Transverse colon (tissue), 4 donors: ENCODE measurements around the gene SPEN.

Experiments used
- EP300 ChIP-seq: sonication (generic); formaldehyde crosslinking; IDR thresholded peaks from one replicate; pipeline ENCODE4 v1.6.1; 2017; ENCODE audit warnings: antibody characterized with exemption, low read depth
- POLR2A ChIP-seq: fragments of 450-650 bp; IDR thresholded peaks from one replicate; pipeline ENCODE4 v1.6.1; 2016; ENCODE audit warnings: antibody characterized with exemption, mild to moderate bottlenecking, moderate library complexity
- POLR2AphosphoS5 ChIP-seq, 3 donors: sonication (generic); formaldehyde crosslinking; IDR thresholded peaks; one replicate each; pipeline ENCODE4 v1.6.1; 2016; ENCODE audit warnings: antibody characterized with exemption in 3 of 3
- TF ChIP-seq, protein P1 (sequence below), 5 experiments: fragments of 200-600 bp in 3 of 5; fragments of 450-650 bp in 2 of 5; sonication (generic) in 3 of 5; IDR thresholded peaks; 1 replicate in 2 of 5; 2 replicates in 3 of 5; pipeline ENCODE4 v1.5.1; 2016 to 2017; ENCODE audit warnings: antibody characterized with exemption in 5 of 5, inconsistent platforms in 3 of 5, mild to moderate bottlenecking in 2 of 5, moderate library complexity in 1 of 5

DNA sequence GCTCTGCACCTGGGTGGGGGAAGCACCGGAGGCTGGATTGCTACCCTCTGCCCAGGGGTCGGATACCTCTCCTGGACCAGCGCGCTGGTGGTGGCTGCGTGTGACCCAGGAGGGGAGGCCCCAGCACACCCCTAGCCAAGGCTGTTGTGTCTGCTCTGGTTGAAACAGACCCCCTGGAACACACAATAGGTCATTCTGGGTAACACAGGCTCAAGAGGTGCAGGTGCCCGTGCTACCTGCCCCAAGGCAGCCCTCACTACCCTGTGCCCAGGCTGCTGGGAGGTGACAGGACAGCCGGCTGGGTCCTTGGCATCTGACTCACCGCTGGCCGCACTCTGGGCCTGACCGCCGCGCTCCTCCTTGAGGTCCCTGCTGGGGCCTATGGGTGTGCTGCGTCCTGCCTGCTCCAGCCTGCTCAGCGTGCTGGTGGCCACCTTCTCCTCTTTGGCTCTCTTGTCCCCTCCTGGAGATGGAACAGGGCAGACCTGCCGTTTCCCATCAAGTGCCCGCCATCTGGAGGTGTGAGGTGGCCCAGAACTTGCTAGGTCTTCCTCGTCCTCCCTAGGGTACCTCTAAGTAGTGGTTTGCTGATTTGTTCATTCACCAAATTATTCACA, 98.4 kb downstream of the SPEN start:
- TF ChIP-seq POLR2AphosphoS5 (IDR thresholded peaks at IDR 0.05), result no peak
- TF ChIP-seq, protein P1, sequence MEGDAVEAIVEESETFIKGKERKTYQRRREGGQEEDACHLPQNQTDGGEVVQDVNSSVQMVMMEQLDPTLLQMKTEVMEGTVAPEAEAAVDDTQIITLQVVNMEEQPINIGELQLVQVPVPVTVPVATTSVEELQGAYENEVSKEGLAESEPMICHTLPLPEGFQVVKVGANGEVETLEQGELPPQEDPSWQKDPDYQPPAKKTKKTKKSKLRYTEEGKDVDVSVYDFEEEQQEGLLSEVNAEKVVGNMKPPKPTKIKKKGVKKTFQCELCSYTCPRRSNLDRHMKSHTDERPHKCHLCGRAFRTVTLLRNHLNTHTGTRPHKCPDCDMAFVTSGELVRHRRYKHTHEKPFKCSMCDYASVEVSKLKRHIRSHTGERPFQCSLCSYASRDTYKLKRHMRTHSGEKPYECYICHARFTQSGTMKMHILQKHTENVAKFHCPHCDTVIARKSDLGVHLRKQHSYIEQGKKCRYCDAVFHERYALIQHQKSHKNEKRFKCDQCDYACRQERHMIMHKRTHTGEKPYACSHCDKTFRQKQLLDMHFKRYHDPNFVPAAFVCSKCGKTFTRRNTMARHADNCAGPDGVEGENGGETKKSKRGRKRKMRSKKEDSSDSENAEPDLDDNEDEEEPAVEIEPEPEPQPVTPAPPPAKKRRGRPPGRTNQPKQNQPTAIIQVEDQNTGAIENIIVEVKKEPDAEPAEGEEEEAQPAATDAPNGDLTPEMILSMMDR (IDR thresholded peaks at IDR 0.05), result no peak
- TF ChIP-seq POLR2A, result no peak
- TF ChIP-seq EP300, result no peak
